HT1080 (cell line): ENCODE results near the gene UTP15. TPM values are rescaled to one million over a fixed set of nuclear protein-coding genes. Genes with fewer than 3 reads are reported as not detected.

Source experiments
- DNase-seq: peaks from one replicate; pipeline ENCODE4 v3.0.0-alpha.2; 2015; ENCODE audit warnings: low read depth
- total RNA-seq: library from RNA; depleted of rRNA; stranded (reverse); fragments of >200 nt; shearing (Covaris generic); gene quantifications from 2 replicates; pipeline ENCODE4 v1.2.3, GENCODE V29; 2014

Gene UTP15
- total RNA-seq, 1 experiment from 2014 or later, result 25.0 TPM

DNA sequence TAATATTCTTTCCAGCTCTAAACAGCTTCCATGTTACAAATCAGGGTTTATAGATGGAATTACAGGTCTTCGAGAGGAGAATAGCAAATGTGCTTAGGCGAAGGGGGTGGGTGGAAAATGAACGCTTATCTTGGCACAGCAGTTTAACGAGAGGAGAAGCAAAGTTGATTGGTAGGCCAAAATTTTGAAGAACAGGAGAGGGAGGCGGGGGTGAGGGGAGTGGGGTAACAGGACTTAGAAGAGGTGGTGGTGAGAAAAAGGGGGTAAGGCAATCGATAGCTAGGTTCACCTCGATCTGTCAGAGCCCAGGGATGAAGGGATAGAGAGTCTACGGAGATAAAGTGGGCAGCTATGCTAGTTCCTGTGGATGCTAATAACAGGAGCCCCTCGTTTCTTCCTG, 868 bp upstream of the UTP15 start:
- no peak for DNase-seq

GRCh38 chr5:73565969-73566547, 515 bp downstream of the UTP15 start:
- DNase-seq, result no peak

GRCh38 chr5:73582285-73583145, 17.0 kb downstream of the UTP15 start:
- DNase-seq, result no peak

GRCh38 chr5:73587923-73588322, 22.4 kb downstream of the UTP15 start:
- DNase-seq, result no peak

DNA sequence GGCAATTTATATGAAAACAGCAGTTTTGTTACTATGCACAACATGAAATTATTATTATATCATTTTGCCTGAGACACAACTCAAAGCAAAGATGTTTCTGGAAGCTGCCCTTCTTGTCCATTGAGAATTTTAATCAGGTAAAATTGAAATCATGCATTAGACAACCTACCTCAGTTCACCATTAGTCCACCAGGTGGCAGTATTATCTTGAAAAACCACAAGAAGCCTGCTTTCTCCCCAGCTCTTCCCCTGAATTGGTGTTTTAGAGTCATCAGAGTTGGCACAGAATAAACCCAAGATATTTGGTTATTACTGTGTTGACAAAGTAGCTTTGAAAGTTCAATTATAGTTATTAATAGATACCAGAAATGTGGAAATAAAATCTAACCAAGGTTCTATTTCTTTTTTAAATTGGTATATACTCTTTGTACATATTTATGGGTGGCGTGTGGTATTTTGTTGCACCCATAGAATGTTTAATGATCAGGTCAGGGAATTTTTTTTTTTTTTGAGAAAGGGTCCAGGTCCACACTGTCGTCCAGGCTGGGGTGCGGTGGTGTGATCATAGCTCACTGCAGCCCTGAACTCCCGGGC, 25.7 kb downstream of the UTP15 start:
- DNase-seq, result peak; percentile 83

GRCh38 chr5:73591698-73592501, 26.4 kb downstream of the UTP15 start:
- DNase-seq, result peak; percentile 78

DNA sequence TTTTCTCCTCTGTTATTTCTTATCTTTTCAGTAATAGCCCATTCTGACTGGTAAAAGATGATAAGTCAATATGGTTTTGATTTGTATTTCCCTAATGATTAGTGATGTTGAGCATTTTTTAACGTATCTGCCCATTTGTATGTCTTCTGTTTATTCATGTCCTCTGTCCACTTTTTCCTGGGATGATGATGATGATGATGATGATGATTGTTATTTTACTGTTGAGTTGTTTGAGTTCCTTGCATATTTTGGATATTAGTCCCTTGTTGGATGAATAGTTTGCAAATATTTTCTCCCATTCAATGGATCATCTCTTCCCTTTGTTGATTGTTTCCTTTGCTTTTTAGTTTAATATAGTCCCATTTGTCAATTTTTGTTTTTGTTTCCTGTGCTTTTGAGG, 27.0 kb downstream of the UTP15 start:
- DNase-seq, result peak; percentile 73

GRCh38 chr5:73596705-73597328, 31.3 kb downstream of the UTP15 start:
- peak; percentile 37 for DNase-seq

DNA sequence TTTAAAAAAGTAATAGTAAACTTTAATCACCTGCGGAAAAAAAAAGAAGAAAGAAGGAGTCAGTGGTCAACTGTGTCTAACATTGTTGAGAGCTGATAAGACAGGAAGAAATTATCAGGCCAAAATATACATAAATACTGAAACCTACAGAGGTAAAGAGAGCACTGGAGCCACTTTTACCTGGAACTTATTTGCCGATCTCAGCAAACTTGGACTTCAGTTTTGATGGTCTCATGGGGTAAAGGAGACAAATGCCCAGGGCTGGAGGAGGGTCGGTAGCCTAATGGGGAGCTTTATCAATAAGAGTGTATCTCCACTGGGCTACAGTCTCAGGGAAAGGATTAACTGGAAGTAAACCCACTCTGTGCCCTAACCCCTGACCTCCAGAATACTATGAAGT, 33.8 kb downstream of the UTP15 start:
- no peak for DNase-seq

DNA sequence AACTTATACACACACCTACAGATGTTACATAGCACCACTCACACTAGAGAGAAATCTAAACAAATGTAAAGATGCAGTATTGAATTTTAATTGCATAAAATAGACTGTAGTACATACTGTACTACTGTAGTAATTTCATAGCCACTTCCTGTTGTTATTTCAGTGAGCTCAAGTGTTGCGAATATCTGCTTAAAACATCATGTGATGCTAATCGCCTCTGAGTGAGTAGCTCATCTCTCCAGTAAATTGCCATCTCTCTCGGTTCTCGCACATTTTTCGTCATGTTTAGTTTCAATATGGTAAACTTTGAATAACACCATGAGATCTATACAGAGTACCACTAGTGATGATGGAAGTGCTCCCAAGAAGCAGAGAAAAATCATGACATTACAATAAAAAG, 38.5 kb downstream of the UTP15 start:
- DNase-seq, result no peak

DNA sequence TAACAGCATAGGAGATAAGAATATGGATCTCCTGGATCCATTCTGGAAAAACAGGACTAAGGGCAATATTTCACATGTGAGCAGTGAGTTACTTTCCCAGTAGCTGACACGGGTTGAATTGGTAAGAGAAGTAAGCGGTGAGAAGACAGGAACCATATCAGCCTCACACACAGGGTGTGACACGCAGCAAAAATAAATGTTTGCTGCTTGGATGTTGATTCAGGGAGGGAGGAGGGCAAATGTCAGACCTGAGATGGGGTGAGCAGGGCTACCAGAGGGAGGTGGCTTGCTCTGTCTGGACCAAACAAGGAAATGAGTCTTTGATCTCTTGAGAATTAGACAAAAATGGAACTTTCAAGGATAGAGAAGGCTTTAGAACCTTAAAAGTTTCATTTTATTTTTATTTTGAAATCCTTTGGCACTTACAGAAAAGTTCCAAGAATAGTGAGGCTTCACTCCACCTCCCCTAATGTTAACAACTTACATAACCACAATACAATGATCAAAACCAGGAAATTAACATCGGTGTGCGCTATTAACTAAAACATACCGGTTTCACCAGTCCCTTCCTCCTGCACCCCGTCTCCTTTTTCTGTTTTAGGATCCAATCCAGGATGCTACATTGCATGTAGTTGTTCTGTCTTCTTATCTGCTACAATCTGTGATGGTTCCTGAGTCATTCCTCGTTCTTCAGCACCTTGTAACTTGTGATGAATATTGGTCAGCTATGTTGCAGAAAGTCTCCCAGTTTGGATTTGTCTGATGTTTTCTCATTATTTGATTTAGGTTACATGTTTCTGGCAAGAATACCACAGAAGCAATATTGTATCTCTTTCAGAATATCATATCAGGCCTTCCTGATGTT, 39.9 kb downstream of the UTP15 start:
- DNase-seq, result no peak

DNA sequence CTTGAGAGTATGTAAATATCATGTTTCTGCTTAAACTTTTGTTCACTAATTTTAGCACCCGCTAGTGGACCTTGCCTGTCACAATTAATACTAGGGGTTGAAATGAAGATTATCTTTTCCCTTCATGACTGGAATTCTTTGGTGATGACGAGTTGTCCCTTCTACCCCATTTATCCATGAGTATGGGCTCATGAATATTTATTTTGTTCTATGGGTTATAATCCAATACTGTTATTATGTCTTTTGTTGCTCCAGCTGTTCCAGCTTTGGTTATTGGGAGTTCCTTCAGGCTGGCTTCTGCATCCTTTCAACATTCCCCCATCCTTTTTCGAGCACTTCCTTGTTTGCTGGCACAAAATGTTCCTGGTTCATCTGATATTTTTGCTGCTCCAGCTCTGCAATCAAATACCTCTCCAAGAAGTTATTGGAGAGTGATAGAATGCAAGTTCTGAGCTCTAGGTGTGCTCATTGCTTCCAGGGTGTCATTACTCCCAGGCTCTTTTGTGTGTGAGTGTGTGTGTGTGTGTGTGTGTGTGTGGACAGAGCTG, 40.7 kb downstream of the UTP15 start:
- DNase-seq, result no peak

- no peak for DNase-seq
Measured at GRCh38 chr5:73607228-73607627, 41.7 kb downstream of the UTP15 start.

GRCh38 chr5:73612799-73613198, 47.3 kb downstream of the UTP15 start:
- DNase-seq, result no peak

DNA sequence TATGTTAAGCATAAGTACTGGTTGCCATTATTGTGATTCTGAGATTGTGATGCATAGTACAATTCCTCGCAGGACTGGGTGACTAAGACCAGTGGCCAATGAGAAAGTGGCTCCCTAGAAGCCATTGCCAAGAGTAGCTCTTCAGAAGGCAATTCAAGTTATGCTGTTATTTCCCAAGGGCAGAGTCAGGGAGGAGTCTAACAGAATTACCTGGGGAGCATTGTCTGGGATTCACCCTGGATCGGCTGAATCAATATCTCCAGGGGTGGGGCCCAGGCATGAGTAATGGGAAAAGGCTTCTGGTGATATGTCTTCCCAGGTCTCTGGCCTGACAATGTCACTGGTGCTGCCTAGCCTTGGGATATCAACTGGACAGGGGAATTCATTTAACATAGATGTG, 49.5 kb downstream of the UTP15 start:
- DNase-seq, result no peak

- DNase-seq, result no peak
Measured at GRCh38 chr5:73615947-73616346, 50.4 kb downstream of the UTP15 start.

GRCh38 chr5:73617510-73618279, 52.2 kb downstream of the UTP15 start:
- peak; percentile 44 for DNase-seq

DNA sequence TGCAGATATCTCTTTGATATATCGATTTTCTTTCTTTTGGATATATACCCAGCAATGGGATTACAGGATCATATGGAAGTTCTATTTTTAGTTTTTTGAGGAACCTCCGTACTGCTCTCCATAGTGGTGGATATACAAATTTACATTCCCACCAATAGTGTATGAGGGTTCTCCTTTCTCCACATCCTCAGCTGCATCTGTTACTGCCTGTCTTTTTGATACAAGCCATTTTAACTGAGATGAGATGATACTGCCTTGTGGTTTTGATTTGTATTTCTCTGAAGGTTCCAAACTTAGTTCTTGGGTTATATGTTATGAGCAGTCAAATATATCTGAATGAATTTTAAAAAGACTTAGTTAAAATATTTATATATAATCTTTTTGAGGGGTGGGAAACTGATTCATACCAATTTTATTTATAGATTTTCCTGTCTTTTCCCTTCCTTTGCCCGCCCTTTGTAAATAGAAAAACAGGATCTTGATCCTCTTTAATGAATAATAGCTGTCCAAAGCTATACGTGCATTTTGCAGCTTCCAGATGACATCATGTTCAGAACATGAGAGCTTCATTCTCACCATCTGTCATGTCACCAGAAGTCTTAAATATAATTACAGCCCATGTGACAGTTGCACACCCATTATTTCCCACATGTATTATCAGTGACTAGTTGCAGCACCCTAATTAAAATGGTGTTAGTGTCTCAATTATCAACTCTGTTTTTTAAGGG, 54.2 kb downstream of the UTP15 start:
- DNase-seq, result no peak

DNA sequence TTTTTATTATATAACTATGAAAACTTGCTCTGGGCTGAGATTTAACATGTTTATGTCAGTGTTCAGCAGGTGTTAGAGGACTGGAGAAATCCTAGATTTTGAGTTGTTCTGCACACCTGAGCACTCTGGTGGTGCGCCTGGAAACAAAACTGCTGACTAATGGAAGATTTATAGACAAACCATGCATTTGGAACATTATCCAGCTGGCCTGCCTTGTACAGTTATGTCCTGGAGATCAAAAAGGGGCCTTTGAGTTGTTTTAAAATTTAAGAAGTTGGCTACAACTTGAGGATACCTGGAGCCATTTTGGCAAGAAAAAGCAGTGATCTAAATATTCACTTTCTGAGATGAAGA, 54.8 kb downstream of the UTP15 start:
- DNase-seq, result no peak
